Measurements from ENCODE around the gene AMFR. TPM values are rescaled to one million over a fixed set of nuclear protein-coding genes. Genes with fewer than 3 reads are reported as not detected.

AMFR gene
- total RNA-seq, 3 donors from 2014 or later (not counting 1 experiment from before 2014, with no cell fraction given): 58.4 to 87.1 (median 71.7) TPM

GRCh38 chr16:56421976-56422669, 3.2 kb downstream of the AMFR start:
- no peaks in the 10 kb centered on the region for H3K27me3 ChIP-seq (ENCODE audit: control insufficient read depth, insufficient read depth, low read length)
- no peaks in the 10 kb centered on the region for H3K9me3 Mint-ChIP-seq
- TF ChIP-seq CTCF (IDR thresholded peaks at IDR 0.05): no peak
- no peaks in the 10 kb centered on the region for H3K27me3 Mint-ChIP-seq (ENCODE audit: low read depth in 2 of 2)
- no peaks in the 10 kb centered on the region for H3K36me3 ChIP-seq (ENCODE audit: control insufficient read depth, insufficient read depth, low read length)
- H3K4me3 Mint-ChIP-seq: no peak overlapping the region
- no peaks in the 10 kb centered on the region for H3K36me3 Mint-ChIP-seq
- no peak overlapping the region for H3K27ac Mint-ChIP-seq
- no peak overlapping the region for H3K4me3 ChIP-seq (ENCODE audit: low read length)
- peaks cover 36 to 41% of the 10 kb centered on the region in 2 donors for H3K4me1 Mint-ChIP-seq
- DNase-seq (no peak), ATAC-seq (no peak)
- H3K4me1 ChIP-seq (ENCODE audit: control insufficient read depth, insufficient read depth, low read length): peaks cover 16% of the 10 kb centered on the region
- WGBS (ENCODE audit: insufficient coverage): 76% methylated on average over 5 of the region's 5 CpGs
- H3K27ac ChIP-seq (ENCODE audit: low read length): peak overlapping the region; percentile 8
- no peaks in the 10 kb centered on the region for H3K9me3 ChIP-seq (ENCODE audit: control insufficient read depth, insufficient read depth, low read length)
- intact Hi-C loops (cut with micrococcal nuclease): no loop called here

DNA sequence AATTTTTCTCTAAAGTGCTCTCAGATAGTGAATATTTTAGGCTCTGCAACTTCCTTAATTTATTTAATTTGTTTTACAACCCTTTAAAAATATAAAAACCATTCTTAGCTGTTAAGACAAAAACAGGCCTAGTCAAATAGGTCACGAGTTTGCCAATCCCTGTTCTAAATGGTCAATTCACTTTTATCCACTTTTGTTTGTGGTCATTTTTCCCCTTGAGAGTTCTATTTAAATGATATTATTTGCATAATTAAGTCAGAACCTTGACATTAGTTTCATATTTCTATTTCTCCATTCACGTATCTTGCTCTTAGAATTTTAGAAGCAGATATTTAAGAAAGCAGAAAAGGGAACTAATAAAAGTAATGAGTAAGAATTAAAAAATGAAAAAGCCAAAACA, 4.0 kb downstream of the AMFR start:
- H3K4me1 ChIP-seq (ENCODE audit: control insufficient read depth, insufficient read depth, low read length): peaks cover 16% of the 10 kb centered on the region
- H3K4me3 Mint-ChIP-seq: no peak overlapping the region

DNA sequence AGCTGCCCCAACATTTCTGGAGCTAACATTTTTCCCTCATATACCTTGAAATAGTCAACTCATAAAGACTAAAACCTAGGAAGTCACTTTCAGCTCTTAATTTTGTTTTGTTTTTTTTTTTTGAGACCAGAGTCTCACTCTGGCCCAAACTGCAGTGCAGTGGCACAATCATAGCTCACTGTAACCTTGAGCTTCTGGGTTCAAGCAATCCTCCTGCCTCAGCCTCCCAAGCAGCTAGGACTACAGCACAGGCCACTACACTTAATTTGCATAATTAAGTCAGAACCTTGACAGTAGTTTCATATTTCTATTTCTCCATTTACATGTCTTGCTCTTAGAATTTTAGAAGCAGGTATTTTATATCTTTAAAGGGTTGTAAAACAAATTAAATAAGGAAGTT, 4.7 kb downstream of the AMFR start:
- H3K4me1 Mint-ChIP-seq: peaks cover 37 to 47% of the 10 kb centered on the region in 2 donors
- peaks cover 14% of the 10 kb centered on the region for H3K4me1 ChIP-seq (ENCODE audit: control insufficient read depth, insufficient read depth, low read length)
- ATAC-seq: no peak

More for the DNA sequence above, 4.0 kb downstream of the AMFR start:
- H3K27me3 Mint-ChIP-seq (ENCODE audit: low read depth in 2 of 2): no peaks in the 10 kb centered on the region
- WGBS (ENCODE audit: insufficient coverage): 100% methylated on average over 1 of the region's 2 CpGs
- peak overlapping the region; percentile 48 for H3K27ac ChIP-seq (ENCODE audit: low read length)
- no peaks in the 10 kb centered on the region for H3K9me3 ChIP-seq (ENCODE audit: control insufficient read depth, insufficient read depth, low read length)
- TF ChIP-seq CTCF (IDR thresholded peaks at IDR 0.05): no peak
- no peaks in the 10 kb centered on the region for H3K36me3 ChIP-seq (ENCODE audit: control insufficient read depth, insufficient read depth, low read length)
- H3K27me3 ChIP-seq (ENCODE audit: control insufficient read depth, insufficient read depth, low read length): no peaks in the 10 kb centered on the region
- H3K27ac Mint-ChIP-seq: no peak overlapping the region
- H3K4me1 Mint-ChIP-seq: peaks cover 36 to 41% of the 10 kb centered on the region in 2 donors
- no peaks in the 10 kb centered on the region for H3K36me3 Mint-ChIP-seq
- no peak for ATAC-seq
- H3K4me3 ChIP-seq (ENCODE audit: low read length): no peak overlapping the region
- no peaks in the 10 kb centered on the region for H3K9me3 Mint-ChIP-seq
- intact Hi-C loops (cut with micrococcal nuclease): no loop called here
- no peak for DNase-seq

More for the DNA sequence above, 4.7 kb downstream of the AMFR start:
- Mint-ChIP-seq H3K27ac (no peak overlapping the region), H3K36me3 (no peaks in the 10 kb centered on the region), H3K27me3 (ENCODE audit: low read depth in 2 of 2) (no peaks in the 10 kb centered on the region), H3K4me3 (no peak overlapping the region), H3K9me3 (no peaks in the 10 kb centered on the region)
- Histone ChIP-seq H3K9me3 (ENCODE audit: control insufficient read depth, insufficient read depth, low read length) (no peaks in the 10 kb centered on the region), H3K36me3 (ENCODE audit: control insufficient read depth, insufficient read depth, low read length) (no peaks in the 10 kb centered on the region), H3K4me3 (ENCODE audit: low read length) (no peak overlapping the region), H3K27ac (ENCODE audit: low read length) (no peak overlapping the region), H3K27me3 (ENCODE audit: control insufficient read depth, insufficient read depth, low read length) (no peaks in the 10 kb centered on the region)
- no peak for TF ChIP-seq CTCF (IDR thresholded peaks at IDR 0.05)
- intact Hi-C loops (cut with micrococcal nuclease): no loop called here
- DNase-seq: no peak
